SJCRH30 (cell line): Measurements from ENCODE around the gene GREB1L. TPM values are rescaled to one million over a fixed set of nuclear protein-coding genes. Genes with fewer than 3 reads are reported as not detected.

ENCODE experiments used
- DNase-seq, 2 experiments: peaks; one replicate each; pipeline ENCODE4 v3.0.0-alpha.2; 2015 to 2020
- H3K27ac ChIP-seq: fragments of 250-450 bp; sonication (Bioruptor Pico); 2 replicates; pipeline ENCODE4 v1.5.1; 2020; ENCODE audit warnings: mild to moderate bottlenecking, moderate library complexity
- H3K27me3 ChIP-seq: fragments of 250-450 bp; sonication (Bioruptor Pico); 2 replicates; pipeline ENCODE4 v1.5.1; 2020; ENCODE audit warnings: mild to moderate bottlenecking, moderate library complexity
- H3K36me3 ChIP-seq: fragments of 250-450 bp; sonication (Bioruptor Pico); 2 replicates; pipeline ENCODE4 v1.5.1; 2020; ENCODE audit warnings: mild to moderate bottlenecking, moderate library complexity
- H3K4me1 ChIP-seq: fragments of 250-450 bp; sonication (Bioruptor Pico); 2 replicates; pipeline ENCODE4 v1.5.1; 2020; ENCODE audit warnings: mild to moderate bottlenecking, moderate library complexity
- H3K4me3 ChIP-seq: fragments of 250-450 bp; sonication (Bioruptor Pico); 2 replicates; pipeline ENCODE4 v1.5.1; 2020; ENCODE audit warnings: mild to moderate bottlenecking, moderate library complexity
- H3K9me3 ChIP-seq: fragments of 250-450 bp; sonication (Bioruptor Pico); replicated peaks from 2 replicates; pipeline ENCODE4 v1.5.1; 2020; ENCODE audit warnings: mild to moderate bottlenecking, moderate library complexity
- total RNA-seq: library from RNA; depleted of rRNA; stranded (reverse); fragments of >200 nt; shearing (Covaris generic); gene quantifications from 2 replicates; pipeline ENCODE4 v1.2.3, GENCODE V29; 2014

The GREB1L gene
- total RNA-seq, 1 experiment from 2014 or later, result not detected

DNA sequence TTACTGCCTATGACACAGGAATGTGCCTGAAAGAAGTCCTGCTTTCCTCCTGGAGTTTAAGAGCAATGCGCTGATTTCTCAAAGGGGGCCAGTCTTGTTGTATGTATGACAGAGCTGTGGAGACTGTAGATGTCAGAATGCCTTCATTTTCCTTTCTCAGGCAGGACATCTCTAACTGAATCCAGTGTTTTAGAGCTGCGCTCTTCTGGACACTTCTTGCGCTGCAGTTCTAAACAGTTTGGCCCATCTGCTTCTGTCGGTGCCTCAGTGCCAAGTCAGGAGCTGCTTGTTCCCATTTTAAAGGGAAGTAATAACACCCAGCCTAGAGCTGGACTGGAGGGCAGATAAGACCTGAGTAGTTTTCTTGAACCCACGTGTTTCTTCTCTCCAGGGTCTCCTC lies 267.0 kb downstream of the GREB1L start:
- no peak for DNase-seq
- no peaks in the 10 kb centered on the region for H3K36me3 ChIP-seq
- no peaks in the 10 kb centered on the region for H3K9me3 ChIP-seq

DNA sequence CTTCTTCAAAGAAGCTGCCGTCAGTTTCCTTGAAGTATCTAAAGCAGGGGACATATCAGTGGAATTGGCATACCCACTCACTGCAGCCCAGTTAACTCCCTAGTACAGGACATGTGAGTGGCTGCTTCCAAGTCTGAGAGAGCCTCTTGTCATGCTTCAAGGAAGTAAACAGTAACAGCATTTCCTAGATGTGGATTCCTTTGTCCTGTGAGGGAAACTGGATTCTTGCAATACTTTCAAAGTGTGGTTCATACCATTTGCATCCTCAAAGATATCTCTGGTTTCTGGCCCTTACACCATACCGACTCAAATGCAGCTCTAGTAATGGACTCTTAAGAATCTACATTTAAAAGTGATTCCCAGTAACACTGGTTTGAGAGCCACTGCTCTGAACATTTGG lies 271.3 kb downstream of the GREB1L start:
- Histone ChIP-seq H3K27ac (no peak overlapping the region), H3K4me1 (no peaks in the 10 kb centered on the region), H3K27me3 (no peaks in the 10 kb centered on the region), H3K9me3 (no peaks in the 10 kb centered on the region), H3K4me3 (no peak overlapping the region), H3K36me3 (no peaks in the 10 kb centered on the region)
- DNase-seq, result no peak

More for the DNA sequence above, 267.0 kb downstream of the GREB1L start:
- Histone ChIP-seq H3K4me3 (no peak overlapping the region), H3K27ac (no peak overlapping the region), H3K27me3 (no peaks in the 10 kb centered on the region), H3K4me1 (no peaks in the 10 kb centered on the region)

DNA sequence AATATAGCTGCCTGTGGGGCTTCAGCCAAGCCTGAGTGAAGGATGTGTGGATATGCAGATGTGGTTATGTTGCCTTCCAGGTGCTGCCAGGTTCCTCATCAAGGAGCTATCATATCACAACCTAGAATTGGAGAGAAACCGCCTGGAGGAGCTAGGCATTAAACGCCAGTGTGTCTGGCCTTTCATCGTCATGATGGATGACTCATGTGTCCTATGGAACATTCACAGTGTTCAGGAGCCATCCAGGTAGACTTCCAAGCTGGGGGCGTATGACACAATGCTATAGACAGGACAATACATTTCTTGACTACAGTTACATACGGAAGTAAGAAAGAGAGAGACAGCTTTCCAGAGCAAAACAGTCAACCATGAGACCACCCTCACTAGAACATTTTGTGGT lies 271.7 kb downstream of the GREB1L start:
- no peak for DNase-seq
- H3K4me3 ChIP-seq, result no peak overlapping the region
- H3K9me3 ChIP-seq, result no peaks in the 10 kb centered on the region
- H3K36me3 ChIP-seq, result no peaks in the 10 kb centered on the region
- no peak overlapping the region for H3K27ac ChIP-seq
- no peaks in the 10 kb centered on the region for H3K27me3 ChIP-seq
- no peaks in the 10 kb centered on the region for H3K4me1 ChIP-seq

DNA sequence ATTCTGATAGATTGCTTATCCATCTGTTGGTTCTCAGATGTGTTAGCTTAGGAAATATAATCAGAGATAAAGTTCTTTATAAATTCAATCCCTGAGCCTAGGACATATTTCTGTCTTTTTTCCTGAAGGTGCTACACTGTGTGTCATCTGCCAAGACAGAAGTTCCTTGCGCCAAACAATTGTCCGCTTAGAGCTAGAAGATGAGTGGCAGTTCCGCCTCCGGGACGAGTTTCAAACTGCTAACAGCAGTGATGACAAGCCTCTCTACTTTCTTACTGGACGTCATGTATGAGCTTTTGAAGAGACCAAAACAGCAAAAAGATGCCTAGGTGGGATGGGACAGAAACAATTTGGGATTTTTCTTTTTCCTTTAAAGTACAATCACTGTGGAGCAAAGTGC lies 280.5 kb downstream of the GREB1L start:
- no peaks in the 10 kb centered on the region for H3K36me3 ChIP-seq
- H3K4me1 ChIP-seq, result no peaks in the 10 kb centered on the region
- H3K9me3 ChIP-seq, result no peaks in the 10 kb centered on the region
- no peak overlapping the region for H3K27ac ChIP-seq
- no peak overlapping the region for H3K4me3 ChIP-seq
- no peaks in the 10 kb centered on the region for H3K27me3 ChIP-seq
- no peak for DNase-seq

DNA sequence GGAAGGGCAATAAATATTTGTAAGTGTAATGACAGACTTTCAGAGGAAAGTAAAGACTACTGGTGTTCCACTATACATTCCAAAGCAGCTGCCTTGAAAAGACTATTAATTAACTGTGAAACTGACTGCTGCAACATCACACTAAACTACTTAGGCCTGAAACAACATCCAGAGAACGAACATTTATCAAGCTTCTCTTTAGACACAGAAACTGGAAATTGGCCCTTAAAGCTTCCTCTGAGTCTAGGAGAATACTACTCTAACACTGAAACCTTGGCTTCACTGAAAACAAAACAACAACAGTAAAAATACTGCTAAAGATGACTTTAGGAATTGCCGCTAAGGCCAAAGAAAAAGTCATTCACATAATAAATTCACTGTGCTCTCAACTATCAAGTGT lies 283.9 kb downstream of the GREB1L start:
- no peak overlapping the region for H3K27ac ChIP-seq
- no peaks in the 10 kb centered on the region for H3K4me1 ChIP-seq
- peaks cover 3% of the 10 kb centered on the region; the same call in 1 of the 2 replicates for H3K36me3 ChIP-seq
- no peaks in the 10 kb centered on the region for H3K27me3 ChIP-seq
- H3K4me3 ChIP-seq, result no peak overlapping the region
- H3K9me3 ChIP-seq, result no peaks in the 10 kb centered on the region
- DNase-seq, result no peak

DNA sequence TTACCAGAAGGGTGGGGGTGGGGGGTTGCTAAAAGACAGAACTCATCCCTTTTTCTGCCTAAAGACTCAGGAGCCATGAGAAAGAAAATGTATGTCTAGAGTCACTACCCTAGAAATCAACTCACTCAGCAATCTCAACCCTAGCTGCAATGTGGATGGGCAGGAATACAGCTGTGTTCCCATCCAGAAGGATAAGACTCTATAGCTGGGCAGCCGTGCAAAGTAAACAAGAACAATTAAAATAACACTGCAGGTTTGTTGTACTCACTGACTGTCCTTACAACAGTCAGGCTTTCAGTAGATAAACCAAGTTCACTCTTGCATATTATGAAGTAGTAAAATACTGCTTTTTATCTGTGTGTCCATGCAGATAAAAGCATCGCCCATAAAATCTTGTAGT lies 284.4 kb downstream of the GREB1L start:
- peaks cover 3% of the 10 kb centered on the region; the same call in 1 of the 2 replicates for H3K36me3 ChIP-seq
- no peaks in the 10 kb centered on the region for H3K27me3 ChIP-seq
- no peak overlapping the region for H3K4me3 ChIP-seq
- no peak overlapping the region for H3K27ac ChIP-seq
- H3K4me1 ChIP-seq, result no peaks in the 10 kb centered on the region
- H3K9me3 ChIP-seq, result no peaks in the 10 kb centered on the region
- no peak for DNase-seq

DNA sequence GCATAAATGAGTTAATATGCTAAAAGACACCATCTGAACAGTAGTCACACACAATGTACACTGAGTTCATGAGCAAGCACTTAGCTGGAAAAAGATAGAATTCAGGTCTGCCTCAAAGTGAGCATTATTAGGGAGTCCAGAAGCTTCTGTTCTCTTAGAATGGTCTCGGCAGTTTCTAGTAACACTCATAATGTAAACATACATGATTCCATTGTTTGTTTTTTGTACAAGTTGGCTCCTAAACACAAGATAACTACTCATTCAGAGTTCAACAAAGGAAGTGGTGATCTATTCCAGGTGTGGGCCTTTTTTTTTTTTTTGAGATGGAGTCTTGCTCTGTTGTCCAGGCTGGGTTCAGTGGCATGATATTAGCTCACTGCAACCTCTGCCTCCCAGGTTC lies 292.3 kb downstream of the GREB1L start:
- no peak overlapping the region for H3K4me3 ChIP-seq
- H3K27ac ChIP-seq, result no peak overlapping the region
- no peaks in the 10 kb centered on the region for H3K9me3 ChIP-seq
- DNase-seq, result no peak
- H3K27me3 ChIP-seq, result no peaks in the 10 kb centered on the region
- peaks cover 6% of the 10 kb centered on the region; the same call in 1 of the 2 replicates for H3K36me3 ChIP-seq
- no peaks in the 10 kb centered on the region for H3K4me1 ChIP-seq

DNA sequence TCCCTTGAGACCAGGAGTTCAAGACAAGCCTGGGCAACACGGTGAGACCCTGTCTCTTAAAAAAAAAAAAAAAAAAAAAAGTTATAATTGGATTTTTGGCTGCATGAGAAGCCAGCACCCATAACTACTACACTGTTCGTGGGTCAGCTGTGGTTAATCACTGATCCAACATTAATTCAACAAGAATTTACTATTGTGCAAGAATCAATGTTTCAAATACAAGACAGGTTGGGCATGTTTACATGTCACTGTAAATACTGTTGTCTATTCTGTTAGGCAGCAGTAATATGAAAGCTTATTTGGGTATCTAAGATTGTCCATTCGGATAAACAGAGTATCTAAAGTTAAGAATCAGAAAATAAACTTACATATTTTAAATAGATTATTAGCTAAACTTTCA lies 296.2 kb downstream of the GREB1L start:
- H3K36me3 ChIP-seq, result peaks cover 4% of the 10 kb centered on the region; the same call in 1 of the 2 replicates
- H3K27me3 ChIP-seq, result no peaks in the 10 kb centered on the region
- no peaks in the 10 kb centered on the region for H3K4me1 ChIP-seq
- no peaks in the 10 kb centered on the region for H3K9me3 ChIP-seq
- H3K4me3 ChIP-seq, result no peak overlapping the region
- no peak for DNase-seq
- H3K27ac ChIP-seq, result no peak overlapping the region

DNA sequence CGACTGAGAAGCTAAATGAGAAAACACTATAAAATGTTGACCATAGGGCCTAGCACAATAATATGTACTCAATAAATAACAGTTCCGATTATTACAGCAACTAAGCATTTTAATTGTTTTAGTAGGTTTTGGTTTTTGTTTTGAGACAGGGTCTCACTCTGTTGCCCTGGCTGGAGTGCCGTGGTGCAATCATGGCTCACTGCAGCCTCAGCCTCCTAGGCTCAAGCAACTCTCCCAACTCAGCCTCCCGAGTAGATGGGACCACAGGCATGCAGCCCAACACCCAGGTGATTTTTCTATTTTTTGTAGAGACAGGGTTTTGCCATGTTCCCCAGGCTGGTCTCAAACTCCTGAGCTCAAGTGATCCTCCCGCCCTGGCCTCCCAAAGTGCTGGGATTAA lies 304.4 kb downstream of the GREB1L start:
- no peak for DNase-seq
- Histone ChIP-seq H3K4me3 (no peak overlapping the region), H3K27me3 (no peaks in the 10 kb centered on the region), H3K4me1 (no peaks in the 10 kb centered on the region), H3K27ac (no peak overlapping the region), H3K36me3 (no peaks in the 10 kb centered on the region), H3K9me3 (no peaks in the 10 kb centered on the region)

DNA sequence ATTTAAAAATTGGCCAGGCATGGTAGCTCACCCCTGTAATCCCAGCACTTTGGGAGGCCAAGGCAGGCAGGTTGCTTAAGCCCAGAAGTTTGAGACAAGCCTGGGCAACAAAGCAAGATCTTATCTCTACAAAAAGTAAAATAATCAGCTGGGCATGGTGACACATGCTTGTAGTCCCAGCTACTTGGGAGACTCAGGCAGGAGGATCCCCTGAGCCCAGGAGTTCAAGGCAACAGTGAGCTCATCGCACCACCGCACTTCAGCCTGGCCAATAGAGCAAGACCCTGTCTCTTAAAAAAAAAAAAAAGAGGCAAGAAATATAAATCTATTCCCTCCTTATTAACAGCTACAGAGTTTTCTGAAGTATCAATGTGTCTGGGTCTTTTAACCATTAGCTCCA lies 306.6 kb downstream of the GREB1L start:
- no peak overlapping the region for H3K27ac ChIP-seq
- no peaks in the 10 kb centered on the region for H3K36me3 ChIP-seq
- no peaks in the 10 kb centered on the region for H3K9me3 ChIP-seq
- H3K4me1 ChIP-seq, result no peaks in the 10 kb centered on the region
- no peak overlapping the region for H3K4me3 ChIP-seq
- no peak for DNase-seq
- no peaks in the 10 kb centered on the region for H3K27me3 ChIP-seq

DNA sequence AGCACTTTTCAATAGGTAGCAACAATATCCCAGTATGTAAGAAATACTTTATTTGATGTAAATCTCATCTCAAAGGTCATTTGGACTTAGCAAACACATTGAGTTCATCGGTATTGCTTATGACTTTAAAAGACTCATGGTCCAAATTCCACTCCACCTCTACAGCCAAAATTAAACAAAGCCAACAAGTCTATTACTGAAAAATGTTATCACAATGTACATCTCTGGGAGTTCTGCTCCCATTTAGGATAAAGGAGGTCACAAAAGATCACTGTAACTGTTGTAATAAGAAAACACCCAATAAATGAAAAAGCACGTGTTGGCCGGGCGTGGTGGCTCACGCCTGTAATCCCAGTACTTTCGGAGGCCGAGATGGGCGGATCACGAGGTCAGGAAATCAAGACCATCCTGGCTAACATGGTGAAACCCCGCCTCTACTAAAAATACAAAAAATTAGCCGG lies 308.5 kb downstream of the GREB1L start:
- no peaks in the 10 kb centered on the region for H3K27me3 ChIP-seq
- no peaks in the 10 kb centered on the region for H3K4me1 ChIP-seq
- no peaks in the 10 kb centered on the region for H3K36me3 ChIP-seq
- no peaks in the 10 kb centered on the region for H3K9me3 ChIP-seq
- H3K27ac ChIP-seq, result no peak overlapping the region
- no peak overlapping the region for H3K4me3 ChIP-seq
- DNase-seq, result no peak

DNA sequence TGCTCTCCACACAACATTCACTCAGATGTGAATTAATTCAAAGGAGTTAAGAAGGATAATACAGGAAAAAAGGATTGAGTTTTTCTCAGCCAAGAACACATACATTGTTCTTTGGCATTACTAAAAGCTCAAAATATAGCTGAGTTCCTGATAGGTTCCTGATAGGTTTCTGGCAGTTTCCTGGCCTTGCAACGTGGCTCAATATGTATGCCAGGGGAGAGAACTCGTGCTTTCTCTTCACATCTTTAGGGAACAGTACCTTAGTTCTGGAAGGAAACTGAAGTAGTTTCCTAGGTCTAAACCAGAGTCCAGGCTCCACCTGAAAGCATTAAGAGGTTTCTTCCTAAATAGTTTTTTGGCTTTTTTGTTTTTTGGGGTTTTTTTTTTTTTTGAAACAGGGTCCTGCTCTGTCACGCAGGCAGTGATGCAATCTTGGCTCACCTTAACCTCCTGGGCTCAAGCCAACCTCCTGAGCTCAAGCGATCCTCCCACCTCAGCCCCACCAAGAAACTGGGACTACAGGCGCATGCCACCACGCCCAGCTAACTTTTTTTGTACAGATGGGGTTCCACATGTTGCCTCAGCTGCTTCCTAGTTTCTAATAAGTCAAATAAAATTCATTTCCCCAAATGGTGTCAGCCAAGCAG lies 315.7 kb downstream of the GREB1L start:
- no peak overlapping the region for H3K27ac ChIP-seq
- H3K4me1 ChIP-seq, result no peaks in the 10 kb centered on the region
- H3K4me3 ChIP-seq, result no peak overlapping the region
- H3K27me3 ChIP-seq, result no peaks in the 10 kb centered on the region
- DNase-seq, result no peak
- no peaks in the 10 kb centered on the region for H3K9me3 ChIP-seq
- no peaks in the 10 kb centered on the region for H3K36me3 ChIP-seq

DNA sequence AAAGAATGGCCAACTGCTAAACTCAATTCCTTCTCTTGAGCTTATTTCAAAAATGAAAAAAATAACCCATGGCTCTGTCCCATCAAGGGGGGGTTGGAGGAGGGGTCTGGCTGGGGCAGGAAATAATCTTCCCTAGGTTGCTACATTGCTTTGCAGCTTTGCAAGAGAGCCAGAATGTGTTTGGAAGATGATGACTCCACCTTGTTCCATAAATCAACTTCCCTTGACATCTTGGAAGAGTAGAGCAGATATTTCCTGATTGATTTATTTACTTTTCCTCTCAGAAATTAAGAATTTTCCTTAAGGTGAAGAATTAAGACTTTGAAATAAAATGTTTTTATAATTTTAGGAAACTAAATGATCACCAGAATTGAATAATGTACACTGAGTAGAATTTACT lies 317.2 kb downstream of the GREB1L start:
- Histone ChIP-seq H3K4me3 (no peak overlapping the region), H3K27me3 (no peaks in the 10 kb centered on the region), H3K4me1 (no peaks in the 10 kb centered on the region), H3K9me3 (no peaks in the 10 kb centered on the region), H3K36me3 (peaks cover 2% of the 10 kb centered on the region; the same call in 1 of the 2 replicates), H3K27ac (no peak overlapping the region)
- no peak for DNase-seq

DNA sequence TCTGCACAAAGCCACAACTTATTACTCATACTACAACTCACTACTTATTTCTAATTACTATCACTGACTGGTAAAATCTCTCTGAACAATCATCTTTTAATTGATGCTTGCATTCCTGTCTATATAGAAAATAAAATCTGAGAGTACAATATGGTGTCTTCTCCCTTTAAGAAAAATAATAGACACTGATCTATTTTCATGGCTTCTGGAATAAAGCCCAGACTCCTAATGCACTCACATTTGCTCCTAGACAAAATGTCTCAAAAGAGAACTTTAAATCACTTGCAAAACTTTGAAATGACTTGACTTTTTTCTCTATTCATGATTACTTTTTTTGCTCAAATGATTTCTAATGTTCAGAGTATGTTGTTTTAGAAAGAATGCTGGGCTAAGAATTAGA lies 329.7 kb downstream of the GREB1L start:
- Histone ChIP-seq H3K27me3 (no peaks in the 10 kb centered on the region), H3K4me3 (no peak overlapping the region), H3K9me3 (no peaks in the 10 kb centered on the region), H3K36me3 (peaks cover 15% of the 10 kb centered on the region), H3K4me1 (no peaks in the 10 kb centered on the region), H3K27ac (no peak overlapping the region)
- DNase-seq, result no peak
